NCI-H2029 (cell line): Measurements from ENCODE around the gene VPS54.
A peak's percentile ranks its signal among the peaks of the same experiment; 100 is the strongest.

ENCODE experiments used
- DNase-seq: peaks from one replicate; lab custom pipeline; 2025; lab: John Stamatoyannopoulos, UW

Gene VPS54

GRCh38 chr2:64019083-64019974, at the start of gene VPS54:
Gene VPS54, minus strand, starts transcription at chr2:64019428. Its CDS starts 35,429 bp downstream, at chr2:63983999.
- peak; percentile 23 for DNase-seq

- no peak for DNase-seq
Measured at GRCh38 chr2:64067326-64067725, 48.1 kb upstream of the VPS54 start.

- DNase-seq, result no peak
Measured at GRCh38 chr2:64065516-64065915, 46.3 kb upstream of the VPS54 start.

GRCh38 chr2:64063924-64064331, 44.7 kb upstream of the VPS54 start:
- peak; percentile 84 for DNase-seq

- peak; percentile 53 for DNase-seq
Measured at GRCh38 chr2:64063454-64063853, 44.2 kb upstream of the VPS54 start.

GRCh38 chr2:64062840-64063239, 43.6 kb upstream of the VPS54 start:
- DNase-seq, result no peak

- no peak for DNase-seq
Measured at GRCh38 chr2:64059270-64059669, 40.0 kb upstream of the VPS54 start.

- no peak for DNase-seq
Measured at GRCh38 chr2:64056021-64056420, 36.8 kb upstream of the VPS54 start.

- no peak for DNase-seq
Measured at GRCh38 chr2:64054161-64054915, 35.1 kb upstream of the VPS54 start.

- no peak for DNase-seq
Measured at GRCh38 chr2:64052463-64053241, 33.4 kb upstream of the VPS54 start.

GRCh38 chr2:64049633-64050220, 30.5 kb upstream of the VPS54 start:
- DNase-seq, result peak; percentile 51

- DNase-seq, result no peak
Measured at GRCh38 chr2:64045938-64046337, 26.7 kb upstream of the VPS54 start.

- no peak for DNase-seq
Measured at GRCh38 chr2:64040161-64040560, 20.9 kb upstream of the VPS54 start.

GRCh38 chr2:64036034-64036705, 16.9 kb upstream of the VPS54 start:
- DNase-seq, result no peak

GRCh38 chr2:64035072-64035942, 16.1 kb upstream of the VPS54 start:
- DNase-seq, result no peak

- peak; percentile 14 for DNase-seq
Measured at GRCh38 chr2:64029116-64029665, 10.0 kb upstream of the VPS54 start.

GRCh38 chr2:64025741-64026140, 6.5 kb upstream of the VPS54 start:
- no peak for DNase-seq

- DNase-seq, result no peak
Measured at GRCh38 chr2:64024259-64024949, 5.2 kb upstream of the VPS54 start.

- no peak for DNase-seq
Measured at GRCh38 chr2:64023485-64024258, 4.4 kb upstream of the VPS54 start.
